ENCODE data around the gene TESK2.

DNA sequence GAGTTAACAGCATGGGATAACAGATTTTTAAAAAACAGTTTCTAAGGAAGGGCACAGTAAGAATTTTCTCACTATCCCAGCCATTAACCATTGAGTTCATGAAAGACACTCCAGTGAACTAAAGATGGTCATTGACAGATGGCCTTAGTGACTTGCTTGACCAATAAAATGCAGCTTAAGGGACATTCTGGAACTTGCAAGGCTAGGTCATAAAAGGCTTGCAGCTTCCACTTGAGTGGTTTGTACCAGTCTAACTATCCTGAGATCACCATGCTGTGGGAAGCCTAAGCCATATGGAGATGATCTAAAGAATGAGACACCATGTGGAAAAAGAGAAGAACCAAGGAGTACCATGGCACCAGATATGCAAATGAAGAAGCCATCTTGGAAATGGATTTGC, 112.8 kb downstream of the TESK2 start:
- no peak for TF ChIP-seq SP1 (IDR thresholded peaks at IDR 0.05; ENCODE audit: low read depth, low read length)
- TF ChIP-seq, protein P1, sequence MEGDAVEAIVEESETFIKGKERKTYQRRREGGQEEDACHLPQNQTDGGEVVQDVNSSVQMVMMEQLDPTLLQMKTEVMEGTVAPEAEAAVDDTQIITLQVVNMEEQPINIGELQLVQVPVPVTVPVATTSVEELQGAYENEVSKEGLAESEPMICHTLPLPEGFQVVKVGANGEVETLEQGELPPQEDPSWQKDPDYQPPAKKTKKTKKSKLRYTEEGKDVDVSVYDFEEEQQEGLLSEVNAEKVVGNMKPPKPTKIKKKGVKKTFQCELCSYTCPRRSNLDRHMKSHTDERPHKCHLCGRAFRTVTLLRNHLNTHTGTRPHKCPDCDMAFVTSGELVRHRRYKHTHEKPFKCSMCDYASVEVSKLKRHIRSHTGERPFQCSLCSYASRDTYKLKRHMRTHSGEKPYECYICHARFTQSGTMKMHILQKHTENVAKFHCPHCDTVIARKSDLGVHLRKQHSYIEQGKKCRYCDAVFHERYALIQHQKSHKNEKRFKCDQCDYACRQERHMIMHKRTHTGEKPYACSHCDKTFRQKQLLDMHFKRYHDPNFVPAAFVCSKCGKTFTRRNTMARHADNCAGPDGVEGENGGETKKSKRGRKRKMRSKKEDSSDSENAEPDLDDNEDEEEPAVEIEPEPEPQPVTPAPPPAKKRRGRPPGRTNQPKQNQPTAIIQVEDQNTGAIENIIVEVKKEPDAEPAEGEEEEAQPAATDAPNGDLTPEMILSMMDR (IDR thresholded peaks at IDR 0.05; ENCODE audit: control extremely low read depth in 1 of 3, insufficient read depth in 1 of 3, low read depth in 1 of 3, low read length in 3 of 3): no peak
- TF ChIP-seq, protein P2, sequence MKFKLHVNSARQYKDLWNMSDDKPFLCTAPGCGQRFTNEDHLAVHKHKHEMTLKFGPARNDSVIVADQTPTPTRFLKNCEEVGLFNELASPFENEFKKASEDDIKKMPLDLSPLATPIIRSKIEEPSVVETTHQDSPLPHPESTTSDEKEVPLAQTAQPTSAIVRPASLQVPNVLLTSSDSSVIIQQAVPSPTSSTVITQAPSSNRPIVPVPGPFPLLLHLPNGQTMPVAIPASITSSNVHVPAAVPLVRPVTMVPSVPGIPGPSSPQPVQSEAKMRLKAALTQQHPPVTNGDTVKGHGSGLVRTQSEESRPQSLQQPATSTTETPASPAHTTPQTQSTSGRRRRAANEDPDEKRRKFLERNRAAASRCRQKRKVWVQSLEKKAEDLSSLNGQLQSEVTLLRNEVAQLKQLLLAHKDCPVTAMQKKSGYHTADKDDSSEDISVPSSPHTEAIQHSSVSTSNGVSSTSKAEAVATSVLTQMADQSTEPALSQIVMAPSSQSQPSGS (IDR thresholded peaks at IDR 0.05; ENCODE audit: low read length): no peak
- TF ChIP-seq, protein P3, sequence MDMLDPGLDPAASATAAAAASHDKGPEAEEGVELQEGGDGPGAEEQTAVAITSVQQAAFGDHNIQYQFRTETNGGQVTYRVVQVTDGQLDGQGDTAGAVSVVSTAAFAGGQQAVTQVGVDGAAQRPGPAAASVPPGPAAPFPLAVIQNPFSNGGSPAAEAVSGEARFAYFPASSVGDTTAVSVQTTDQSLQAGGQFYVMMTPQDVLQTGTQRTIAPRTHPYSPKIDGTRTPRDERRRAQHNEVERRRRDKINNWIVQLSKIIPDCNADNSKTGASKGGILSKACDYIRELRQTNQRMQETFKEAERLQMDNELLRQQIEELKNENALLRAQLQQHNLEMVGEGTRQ (IDR thresholded peaks at IDR 0.05; ENCODE audit: low read length): no peak
- no peak for TF ChIP-seq RFX5 (IDR thresholded peaks at IDR 0.05; ENCODE audit: borderline replicate concordance, low read depth, low read length)
- TF ChIP-seq, protein P4, sequence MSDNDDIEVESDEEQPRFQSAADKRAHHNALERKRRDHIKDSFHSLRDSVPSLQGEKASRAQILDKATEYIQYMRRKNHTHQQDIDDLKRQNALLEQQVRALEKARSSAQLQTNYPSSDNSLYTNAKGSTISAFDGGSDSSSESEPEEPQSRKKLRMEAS (IDR thresholded peaks at IDR 0.05): no peak
- no peak for TF ChIP-seq ASH2L (IDR thresholded peaks at IDR 0.05; ENCODE audit: low read length)
- TF ChIP-seq EZH2 (IDR thresholded peaks at IDR 0.05; ENCODE audit: low read depth, low read length, severe bottlenecking): no peak
- TF ChIP-seq JUND (IDR thresholded peaks at IDR 0.05; ENCODE audit: low read length): no peak
